Lower leg skin (tissue), 3 donors: Measurements from ENCODE around the gene ANO2.
"Not testable (repeated sequence)": the region's sequence is repeated elsewhere in the genome, so short reads cannot be mapped to it uniquely, and the experiment has no call there.

ENCODE experiments used
- POLR2A ChIP-seq, 2 donors: fragments of 450-650 bp; IDR thresholded peaks; one replicate each; pipeline ENCODE4 v1.6.1; 2016 to 2017; ENCODE audit warnings: antibody characterized with exemption in 2 of 2, mild to moderate bottlenecking in 1 of 2, moderate library complexity in 1 of 2
- TF ChIP-seq, protein P1 (sequence below), 3 donors: fragments of 450-650 bp; IDR thresholded peaks; one replicate each; pipeline ENCODE4 v1.5.1; 2016; ENCODE audit warnings: antibody characterized with exemption in 3 of 3, mild to moderate bottlenecking in 3 of 3, moderate library complexity in 2 of 3

DNA sequence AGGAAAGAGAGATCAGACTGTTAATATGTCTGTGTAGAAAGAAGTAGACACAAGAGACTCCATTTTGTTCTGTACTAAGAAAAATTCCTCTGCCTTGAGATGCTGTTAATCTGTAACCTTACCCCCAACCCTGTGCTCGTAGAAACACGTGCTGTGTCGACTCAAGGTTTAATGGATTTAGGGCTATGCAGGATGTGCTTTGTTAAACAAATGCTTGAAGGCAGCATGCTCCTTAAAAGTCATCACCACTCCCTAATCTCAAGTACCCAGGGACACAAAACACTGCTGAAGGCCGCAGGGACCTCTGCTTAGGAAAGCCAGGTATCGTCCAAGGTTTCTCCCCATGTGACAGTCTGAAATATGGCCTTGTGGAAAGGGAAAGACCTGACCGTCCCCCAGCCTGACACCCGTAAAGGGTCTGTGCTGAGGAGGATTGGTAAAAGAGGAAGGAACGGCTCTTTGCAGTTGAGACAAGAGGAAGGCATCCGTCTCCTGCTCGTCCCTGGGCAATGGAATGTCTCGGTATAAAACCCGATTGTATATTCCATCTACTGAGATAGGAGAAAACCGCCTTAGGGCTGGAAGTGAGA lies 407.9 kb downstream of the ANO2 start:
- TF ChIP-seq, protein P1, sequence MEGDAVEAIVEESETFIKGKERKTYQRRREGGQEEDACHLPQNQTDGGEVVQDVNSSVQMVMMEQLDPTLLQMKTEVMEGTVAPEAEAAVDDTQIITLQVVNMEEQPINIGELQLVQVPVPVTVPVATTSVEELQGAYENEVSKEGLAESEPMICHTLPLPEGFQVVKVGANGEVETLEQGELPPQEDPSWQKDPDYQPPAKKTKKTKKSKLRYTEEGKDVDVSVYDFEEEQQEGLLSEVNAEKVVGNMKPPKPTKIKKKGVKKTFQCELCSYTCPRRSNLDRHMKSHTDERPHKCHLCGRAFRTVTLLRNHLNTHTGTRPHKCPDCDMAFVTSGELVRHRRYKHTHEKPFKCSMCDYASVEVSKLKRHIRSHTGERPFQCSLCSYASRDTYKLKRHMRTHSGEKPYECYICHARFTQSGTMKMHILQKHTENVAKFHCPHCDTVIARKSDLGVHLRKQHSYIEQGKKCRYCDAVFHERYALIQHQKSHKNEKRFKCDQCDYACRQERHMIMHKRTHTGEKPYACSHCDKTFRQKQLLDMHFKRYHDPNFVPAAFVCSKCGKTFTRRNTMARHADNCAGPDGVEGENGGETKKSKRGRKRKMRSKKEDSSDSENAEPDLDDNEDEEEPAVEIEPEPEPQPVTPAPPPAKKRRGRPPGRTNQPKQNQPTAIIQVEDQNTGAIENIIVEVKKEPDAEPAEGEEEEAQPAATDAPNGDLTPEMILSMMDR (IDR thresholded peaks at IDR 0.05) = not testable (repeated sequence)
- TF ChIP-seq POLR2A (IDR thresholded peaks at IDR 0.05) = not testable (repeated sequence)
